EL (cell line): ENCODE measurements around the gene ING4.
A peak's percentile ranks its signal among the peaks of the same experiment; 100 is the strongest.

Source experiments
- DNase-seq: peaks from one replicate; pipeline ENCODE4 v3.0.0-alpha.2; 2016

ING4 gene

DNA sequence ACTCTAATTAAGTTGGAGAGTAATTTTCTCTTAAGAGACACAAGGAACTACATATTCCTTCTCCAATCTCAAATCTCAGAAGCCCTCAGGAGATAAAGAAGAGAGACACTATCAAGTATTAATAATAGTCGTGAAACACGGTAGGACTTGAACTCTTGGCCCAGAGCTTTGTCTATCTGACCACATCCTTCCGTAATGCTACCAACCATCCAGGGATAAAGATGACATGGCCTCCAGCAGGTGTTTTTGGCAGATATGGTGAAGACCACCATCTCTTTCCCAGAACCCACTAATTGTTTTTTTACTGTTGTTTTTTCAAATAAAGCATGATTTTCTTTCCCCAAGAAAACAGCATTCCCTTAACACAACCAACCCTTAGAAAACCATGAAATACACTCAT lies 22.9 kb upstream of the ING4 start:
- no peak for DNase-seq

DNA sequence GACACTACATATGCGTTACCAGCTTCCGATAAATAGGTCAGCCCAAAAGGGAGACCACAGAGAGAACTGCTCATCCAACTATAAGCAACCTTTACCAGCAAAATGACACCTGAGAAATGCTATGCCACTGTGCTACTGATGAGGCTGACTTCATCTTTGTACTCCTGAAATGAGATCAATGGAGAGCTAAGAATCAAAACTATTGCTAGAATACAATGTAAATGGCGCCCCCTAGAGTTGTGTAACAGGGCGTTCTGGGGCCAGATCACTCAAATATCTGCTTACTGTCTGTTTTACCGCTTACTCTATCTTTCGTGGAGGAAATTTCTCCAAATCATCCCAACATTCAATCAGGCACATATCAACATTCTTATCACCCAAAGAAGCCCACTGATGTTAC lies 21.7 kb upstream of the ING4 start:
- peak; percentile 47 for DNase-seq

DNA sequence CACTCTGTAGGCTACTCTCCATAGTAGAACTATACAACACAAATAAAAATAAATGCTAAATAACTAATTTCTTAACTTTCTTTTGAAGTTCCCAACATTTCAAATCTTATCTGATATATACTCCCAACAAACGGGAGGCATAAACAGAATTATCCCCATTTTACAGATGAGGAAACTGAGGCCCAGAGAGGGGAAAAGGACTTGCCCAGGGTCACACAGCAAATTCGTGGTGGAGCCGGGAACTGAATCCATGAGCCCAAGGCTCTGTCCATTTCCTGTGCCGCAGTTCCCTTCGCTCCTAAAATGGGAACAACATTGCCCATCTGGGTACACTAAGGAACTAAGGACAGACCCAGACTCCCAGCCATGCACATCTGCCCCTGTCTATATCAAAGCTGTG lies 14.0 kb upstream of the ING4 start:
- no peak for DNase-seq

DNA sequence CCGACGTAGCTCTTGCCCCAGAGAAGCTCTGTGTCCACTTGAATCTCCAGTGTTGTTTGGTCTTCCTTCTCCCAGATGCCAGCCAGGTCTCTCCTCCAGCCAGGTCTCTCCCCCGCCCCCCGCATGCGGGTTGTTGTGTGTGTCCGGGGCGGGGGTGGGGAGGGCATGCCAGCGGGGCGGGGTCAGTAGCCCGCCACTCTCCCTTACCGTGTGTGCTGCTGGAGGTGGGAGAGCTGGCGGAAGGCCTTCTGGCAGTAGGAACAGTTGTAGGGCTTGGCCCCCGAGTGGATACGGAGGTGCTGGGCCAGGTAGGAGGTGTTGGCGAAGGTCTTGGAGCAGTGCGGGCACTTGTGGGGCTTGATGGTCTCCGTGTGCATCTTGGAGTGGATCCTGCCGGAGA lies 9.2 kb upstream of the ING4 start:
- no peak for DNase-seq

DNA sequence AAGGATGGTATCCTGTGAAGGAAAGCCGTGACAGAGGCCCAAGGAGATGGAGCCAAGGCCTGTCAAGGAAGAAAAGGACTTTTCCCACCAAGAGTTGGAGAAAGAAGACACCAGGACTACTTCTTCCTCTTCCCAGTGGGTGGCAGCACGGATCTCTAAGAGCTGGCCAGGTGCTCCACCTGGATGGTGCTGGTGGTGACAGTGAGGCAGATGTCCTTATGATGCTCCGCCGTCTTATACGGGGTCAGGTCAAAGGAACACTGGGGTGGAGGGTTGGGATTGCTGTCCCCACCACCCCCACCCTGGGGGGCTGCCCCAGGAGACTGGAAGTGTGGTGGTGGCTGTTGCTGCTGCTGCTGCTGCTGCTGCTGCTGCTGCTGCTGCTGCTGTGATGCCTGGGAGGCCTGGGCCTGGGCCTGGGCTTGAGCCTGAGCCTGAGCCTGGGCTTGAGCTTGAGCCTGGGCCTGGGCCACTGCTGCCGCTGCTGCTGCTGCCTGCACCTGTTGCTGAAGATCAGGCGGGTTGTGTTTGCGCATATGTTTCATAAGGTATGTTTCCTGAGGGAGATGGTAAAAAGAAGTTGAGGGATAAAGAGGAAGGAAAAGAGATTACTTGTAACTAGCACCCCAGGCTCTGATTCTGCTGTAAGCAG lies 4.8 kb upstream of the ING4 start:
- no peak for DNase-seq

DNA sequence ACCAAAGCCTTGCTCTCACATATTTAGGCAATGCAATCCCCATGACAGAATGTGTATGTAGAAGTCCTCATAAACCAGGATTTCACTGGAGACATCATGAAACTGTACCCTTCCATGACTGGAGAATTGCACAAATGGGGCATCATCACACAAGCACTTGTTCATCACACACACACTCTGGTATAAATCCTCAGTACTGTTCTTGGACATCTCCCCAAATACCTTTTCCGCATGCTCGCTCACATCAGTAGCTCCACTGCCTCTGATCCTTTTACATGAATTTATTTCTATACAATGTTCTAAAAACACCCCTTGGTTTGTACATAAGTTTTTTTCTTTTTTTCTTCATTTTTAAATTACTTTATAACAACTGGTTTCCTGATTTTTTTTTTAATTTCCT lies 3.3 kb upstream of the ING4 start:
- DNase-seq: no peak

DNA sequence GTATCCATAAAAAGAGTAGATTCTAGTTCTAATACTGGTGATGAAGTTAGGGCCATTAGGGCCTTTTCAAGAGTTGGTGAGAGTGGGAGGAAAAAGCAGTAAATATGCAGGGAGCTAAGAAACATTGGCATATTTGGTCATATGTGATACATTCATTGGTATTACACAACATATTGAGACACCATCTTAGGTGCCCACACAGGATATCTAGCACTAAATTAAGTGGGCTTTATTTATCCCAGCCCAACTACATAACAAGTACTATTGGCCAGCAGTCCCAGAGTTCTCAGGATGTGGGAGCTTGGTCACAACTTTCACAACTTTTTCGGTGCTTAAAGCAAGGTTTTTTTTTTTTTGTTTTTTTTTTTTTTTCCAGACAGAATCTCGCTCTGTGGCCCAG lies 2.0 kb upstream of the ING4 start:
- DNase-seq: no peak

DNA sequence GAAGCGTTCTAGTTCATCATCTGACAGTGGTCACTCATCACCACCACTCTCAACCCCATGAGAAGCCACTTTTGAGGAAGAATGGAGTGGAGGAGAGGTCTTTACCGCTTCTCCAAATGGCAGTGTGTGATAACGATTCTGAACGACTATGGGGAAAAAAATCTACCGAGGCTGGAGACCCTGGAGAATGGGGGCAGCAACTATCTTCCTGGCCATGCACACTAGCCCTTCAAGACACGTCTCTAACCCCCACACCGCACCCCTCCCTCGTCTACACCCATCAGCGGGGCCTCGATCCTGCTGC lies 365 bp downstream of the ING4 start:
- DNase-seq: no peak

DNA sequence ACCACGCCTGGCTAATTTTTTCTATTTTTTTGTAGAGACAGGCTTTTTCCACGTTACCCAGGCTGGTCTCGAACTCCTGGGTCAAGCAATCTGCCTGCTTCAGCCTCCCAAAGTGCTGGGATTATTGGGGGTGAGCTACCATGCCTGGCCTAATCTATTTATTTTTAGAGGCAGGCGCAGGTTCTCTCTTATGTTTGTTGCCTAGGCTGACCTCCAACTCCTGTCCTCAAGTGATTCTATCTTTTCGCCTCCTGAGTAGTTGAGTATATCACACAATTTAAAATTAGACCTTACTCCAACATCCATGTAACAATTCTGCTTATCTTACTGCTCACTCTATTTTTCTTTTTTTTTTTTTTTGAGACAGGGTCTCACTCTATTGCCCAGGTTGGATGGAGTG lies 8.9 kb downstream of the ING4 start:
- no peak for DNase-seq

DNA sequence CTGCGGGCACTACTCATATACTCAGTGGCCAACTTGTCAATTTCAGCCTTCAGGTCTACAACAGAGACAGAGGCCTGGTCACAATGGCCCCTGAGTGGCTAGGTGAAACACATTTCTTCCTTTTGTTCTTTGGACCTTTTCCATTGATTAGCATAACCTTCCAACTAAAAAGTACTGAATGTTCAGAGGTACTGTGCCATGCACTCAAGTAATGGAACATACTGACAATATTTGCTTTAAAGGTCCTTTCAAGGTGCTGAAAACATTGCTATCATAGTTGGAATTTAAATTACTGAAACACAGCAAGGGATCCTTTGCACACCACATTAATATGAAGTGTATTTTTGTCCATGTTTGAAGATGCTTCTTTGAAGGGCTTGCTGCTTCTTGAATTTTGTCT lies 9.6 kb downstream of the ING4 start:
- no peak for DNase-seq

DNA sequence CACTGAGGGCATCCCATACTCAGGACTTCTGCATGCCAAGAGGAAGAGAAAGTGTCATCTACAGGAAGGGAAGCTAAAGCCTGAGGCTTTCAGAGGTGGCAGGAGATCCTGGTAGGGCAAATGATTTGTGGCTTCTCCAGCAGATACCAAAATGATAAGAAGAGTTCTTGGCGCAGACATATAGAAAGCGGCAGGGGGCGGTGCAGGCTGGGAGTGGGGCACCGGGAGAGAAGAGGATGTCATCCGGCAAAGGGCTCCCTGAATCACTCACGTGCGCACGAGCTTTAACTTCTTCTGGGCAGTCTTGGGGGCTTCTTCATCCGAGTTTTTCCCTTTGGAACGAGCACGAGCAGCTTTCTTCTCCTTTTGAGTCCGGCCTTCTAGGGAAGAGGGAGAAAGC lies 10.5 kb downstream of the ING4 start:
- no peak for DNase-seq

DNA sequence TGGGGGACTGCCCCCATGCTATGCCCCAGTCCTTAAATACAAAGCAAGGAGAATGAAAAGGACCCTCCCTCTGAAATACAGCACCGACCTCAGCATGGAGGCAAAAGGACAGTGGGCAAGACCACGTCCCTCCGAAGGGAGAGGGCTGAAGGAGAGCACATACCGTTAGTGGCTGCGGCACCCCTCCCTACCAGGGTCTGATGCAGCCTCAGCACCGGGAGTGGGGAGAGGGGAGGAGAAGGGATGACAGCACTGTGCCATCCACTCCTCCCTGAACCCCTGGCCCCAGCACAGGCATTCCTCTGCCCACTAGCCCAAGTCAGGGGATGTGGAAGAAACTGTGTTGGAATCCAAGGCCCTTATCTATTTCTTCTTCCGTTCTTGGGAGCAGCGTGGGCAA lies 12.1 kb downstream of the ING4 start:
- no peak for DNase-seq

DNA sequence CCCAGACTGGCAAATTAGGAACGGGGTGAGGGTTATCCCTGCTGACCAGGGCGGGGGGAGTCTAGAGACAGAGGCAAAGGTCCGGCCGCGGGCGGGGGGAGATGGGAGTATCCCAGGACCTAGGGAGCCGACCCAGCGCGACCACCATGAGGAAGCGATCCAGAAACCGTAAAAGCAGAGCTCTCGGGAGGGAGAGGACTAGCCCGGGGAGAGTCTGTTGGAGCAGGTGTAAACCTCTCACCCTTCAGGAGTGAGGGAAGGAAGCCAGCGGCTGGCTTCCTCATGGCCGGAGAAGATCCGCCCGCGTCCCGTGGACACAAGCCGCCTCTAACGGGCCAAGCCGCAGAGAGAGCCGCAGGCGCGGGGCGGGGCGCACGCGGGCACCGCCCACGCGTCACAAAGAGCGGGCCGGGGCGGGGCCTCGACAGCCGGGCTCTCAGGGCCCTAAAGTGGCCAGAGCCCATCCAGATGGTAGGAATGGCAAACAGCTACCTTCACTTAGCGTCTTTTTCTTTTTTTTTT lies 15.8 kb downstream of the ING4 start, which contains the start of gene ACRBP:
TSS of gene ACRBP (minus strand) at position 350 of the 522 bp plus-strand sequence. CDS start at position 284, 66 bp downstream.
- DNase-seq: peak; percentile 44

DNA sequence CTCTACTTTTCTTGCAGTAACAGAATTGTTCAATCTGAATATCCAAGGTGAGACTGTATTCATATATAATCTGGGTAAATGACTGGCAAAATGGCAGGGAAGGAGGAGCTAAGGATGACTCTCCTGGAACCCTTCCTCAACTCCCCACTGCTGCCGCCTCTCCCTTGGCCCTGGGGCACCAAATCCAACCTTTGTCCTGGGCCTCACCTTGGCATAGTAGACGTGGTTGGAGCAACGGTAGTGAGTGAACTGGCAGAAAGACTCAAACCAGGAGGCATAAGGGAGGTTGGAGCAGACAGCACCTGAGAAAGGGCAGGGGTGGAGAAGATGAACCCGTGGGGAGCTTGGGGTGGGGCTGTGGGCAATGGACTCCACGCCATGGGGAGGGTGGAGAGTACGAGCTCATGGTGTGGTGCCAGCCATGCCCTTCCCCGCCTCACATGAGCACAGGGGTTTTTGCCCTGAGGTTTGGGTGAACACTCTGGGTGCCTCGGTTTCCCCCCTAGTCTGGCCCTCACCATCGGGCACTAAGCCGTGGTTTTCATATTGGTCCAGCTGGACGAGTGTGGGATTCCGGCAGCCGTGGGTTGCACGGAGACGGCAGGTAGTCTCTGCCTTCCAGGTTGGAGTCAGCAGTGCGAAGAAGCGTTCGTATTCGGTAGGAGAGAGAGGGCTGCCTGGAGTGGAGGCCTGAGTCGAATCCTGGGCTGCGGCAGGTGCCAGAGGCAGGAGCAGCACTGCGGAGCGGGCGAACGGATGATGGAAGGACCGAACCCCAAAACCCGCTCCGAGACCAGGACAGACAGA lies 16.4 kb downstream of the ING4 start:
- no peak for DNase-seq

DNA sequence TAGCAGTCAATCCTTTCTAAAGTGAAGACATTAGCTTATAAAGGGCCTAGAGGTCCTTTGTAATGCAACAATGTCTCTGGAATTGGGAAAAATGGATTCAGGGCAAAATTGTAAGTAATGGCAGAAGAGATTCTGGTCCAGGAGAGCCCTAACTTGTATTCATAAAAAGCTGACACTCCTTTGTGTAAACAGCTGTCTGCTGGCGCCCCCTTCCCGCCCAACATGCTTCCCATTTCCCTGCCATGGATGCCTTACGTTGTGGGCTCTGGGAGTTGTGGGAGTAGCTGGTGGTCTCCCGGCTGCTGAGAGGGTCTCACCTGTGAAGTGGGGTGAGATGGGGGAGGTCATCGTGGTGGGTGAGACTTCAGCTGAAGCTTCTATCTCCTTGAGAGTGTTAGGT lies 18.0 kb downstream of the ING4 start:
- no peak for DNase-seq

DNA sequence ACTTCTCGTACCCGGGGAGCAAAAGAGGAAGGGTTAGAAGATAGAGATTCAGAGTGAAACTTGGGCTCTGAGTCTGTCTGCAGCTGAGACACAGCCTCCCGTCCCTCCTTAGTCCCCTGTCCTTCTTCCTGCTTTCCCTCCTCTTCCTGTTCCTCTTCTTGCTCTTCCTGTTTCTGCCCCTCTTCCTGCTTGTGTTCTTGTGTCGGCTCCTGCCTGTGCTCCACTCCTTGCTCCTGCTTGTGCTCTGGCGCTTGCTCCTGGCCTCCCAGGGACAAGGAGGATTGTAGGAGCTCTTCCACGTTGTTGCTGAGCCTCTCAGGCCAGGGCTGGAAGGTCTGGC lies 18.7 kb downstream of the ING4 start:
- DNase-seq: no peak

DNA sequence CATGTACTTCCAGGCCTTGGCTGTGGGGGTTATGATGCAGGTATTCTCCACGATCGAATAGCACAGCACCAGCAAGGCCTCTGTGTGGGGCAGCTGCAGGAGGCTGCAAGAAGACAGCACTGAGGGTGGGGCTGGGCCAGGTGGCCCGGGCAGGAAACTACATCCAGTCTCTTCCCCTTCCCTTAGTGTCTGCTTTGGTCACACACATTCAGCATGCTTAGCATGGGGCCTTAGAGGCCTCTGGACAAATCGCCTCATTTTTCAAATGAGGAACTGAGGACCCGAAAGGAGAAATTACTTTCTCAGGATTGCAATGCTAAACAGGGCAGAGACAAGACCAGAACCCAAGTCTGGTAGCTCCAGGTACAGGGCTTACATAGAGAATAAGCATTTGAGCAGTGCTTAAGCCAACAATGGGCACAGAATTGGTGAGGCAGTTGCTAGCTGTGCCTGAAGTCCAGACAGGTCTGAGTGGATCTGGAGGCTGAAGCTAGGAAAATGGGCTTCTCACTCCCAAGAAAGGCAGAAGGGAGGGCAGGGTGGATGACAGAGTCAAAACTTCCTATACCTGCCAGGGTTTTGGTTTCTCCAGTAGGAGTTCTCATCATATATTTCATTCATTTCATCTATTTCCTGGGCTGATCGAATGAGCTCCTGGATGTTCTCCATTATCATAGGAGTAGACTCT lies 19.2 kb downstream of the ING4 start:
- DNase-seq: no peak

DNA sequence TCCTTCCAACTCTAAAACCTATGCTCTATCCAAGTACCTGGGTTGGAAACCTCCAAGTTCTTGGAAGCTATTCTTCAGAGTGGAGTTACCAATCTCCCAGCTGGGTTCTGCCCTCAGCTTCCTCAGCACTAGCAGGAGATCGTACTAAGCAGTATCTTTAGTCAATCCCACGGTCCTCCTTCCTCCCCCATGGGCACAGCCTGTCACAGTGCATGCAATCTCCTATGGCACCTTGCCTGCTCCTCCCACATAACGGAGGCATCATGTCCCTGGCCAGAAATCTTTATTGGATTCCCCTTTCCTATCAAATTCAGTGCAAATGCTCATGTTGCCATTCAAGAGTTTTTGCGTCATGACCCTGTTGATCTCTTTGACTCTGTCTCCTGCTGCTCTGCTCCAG lies 21.8 kb downstream of the ING4 start:
- DNase-seq: no peak

DNA sequence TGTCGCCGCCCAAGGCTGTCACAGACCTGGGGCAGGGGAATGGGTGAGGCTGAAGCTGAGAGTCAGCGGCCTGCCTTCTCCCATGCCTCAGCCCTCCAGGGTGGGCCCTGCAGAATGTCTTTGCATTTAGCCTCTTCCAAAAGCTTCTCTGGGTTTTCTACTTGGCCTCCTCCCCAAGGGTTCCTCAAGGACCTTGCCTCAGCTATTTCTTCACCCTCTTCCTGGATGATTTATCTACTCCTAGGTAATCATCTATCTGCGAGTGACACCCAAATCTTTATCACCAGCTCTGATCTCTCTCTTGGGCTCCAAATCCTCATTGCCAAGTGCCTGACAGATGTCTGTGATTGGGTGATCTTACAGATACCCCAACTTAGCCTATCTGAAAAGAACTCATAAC lies 22.4 kb downstream of the ING4 start:
- DNase-seq: no peak

DNA sequence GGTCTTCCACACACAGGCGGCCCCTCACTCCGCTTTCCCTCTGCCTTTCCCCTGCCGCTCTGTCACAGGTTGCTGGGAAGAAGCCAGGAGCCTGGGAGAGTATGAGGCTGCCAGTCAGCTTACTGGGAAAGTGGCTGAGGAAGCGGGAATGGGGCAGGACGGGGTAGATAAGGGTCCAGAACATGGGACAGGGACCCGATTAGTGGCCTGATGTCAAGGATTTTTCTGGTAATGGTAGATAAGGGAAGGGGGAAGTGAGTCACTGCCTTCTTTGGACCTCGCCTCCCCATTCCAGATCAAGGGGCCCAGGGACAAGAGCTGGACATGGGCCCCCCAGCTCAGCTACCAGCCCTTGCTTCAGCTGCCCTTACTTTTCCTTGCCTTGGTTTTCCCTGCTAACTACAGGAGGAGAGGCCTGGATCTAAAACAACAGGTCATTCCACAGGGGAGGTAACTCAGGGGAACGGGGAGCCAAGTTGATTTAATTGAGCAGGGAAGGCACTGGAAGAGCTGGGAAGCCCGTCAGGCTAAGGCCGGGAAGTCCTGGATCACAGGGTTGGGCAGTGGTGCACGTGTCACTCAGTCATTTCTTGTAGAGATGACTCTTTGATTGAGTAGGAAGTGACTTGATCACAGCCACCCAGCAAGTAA lies 23.6 kb downstream of the ING4 start:
- no peak for DNase-seq

DNA sequence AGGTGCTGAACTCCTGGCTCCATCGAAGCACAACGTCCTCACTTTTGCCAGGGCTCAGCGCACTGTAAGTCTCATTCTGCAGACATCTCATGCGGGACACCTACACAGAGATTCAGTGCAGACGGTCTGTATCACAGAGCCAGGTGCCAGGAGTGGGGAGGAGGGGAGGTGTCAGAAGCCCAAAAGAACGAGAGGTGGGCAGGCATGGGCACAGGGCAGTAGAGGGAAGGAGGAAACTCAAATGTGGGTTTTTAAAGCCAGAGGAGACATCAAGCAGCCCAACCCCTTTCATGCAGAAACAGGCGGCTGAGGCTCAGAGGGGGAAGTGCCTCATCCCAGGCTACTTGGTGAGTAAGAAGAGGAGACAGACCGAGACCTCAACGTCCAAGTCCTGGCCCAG lies 24.6 kb downstream of the ING4 start:
- DNase-seq: no peak

DNA sequence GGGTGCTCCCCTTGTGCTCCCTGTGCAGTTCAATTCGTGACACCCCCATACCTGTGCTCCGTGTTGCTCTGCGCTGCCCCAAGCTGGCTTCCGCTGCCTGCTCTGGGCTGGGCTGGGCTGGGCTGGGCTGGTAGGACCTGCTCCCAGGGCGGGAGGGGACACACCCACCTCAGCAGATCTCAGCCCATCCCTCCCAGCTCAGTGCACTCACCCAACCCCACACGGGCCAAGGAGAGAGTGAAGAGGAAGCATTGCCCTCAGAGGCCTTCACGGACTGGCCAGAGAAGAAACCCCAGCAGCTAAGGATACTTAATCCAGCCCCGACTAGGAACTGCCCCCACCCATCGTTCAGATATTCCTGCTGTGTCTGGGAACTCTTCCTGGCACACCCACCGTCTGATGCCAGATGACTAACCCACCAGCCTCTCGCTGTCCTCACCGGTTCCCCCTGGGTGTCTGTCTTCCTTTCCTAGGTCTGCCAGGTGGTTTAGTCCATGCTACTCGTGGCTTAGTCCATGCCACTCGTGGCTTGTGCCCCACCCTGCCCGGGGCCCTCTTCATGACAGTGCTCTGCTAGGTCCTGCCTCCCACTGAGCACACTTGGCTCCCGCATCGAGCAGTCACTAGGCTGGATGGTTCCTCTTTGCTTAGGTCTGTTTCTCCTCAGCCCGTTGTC lies 26.9 kb downstream of the ING4 start, which contains the start of gene LPAR5:
TSS of gene LPAR5 (minus strand) at position 104 of the 676 bp plus-strand sequence. CDS start 14,711 bp downstream, outside the sequence.
- DNase-seq: peak; percentile 23

DNA sequence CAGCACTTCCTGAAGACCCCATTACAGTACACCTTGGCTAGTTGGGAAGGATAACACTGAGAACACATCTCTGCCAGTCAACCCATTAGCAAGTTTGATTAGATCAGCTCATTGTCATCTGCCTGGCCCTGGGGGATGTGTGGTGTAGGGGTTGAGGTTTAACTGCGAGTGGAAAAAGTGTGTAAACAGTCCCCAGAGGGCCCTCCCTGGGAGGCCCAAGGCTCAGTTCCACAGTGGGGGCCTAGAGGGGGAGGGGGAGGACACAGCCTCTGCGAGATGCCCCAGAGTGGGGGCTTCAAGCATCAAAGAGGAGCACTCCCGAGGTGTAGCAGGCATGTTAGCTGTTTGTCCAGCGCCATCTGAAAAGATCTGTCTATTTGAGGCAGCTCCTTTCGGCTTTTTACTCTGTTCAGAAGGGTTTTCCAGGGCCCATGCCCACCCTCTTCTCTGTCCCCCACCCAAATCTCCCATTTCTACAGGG lies 27.5 kb downstream of the ING4 start:
- DNase-seq: no peak
